HG03175 (cell line): ENCODE measurements around the gene FGF19.

ENCODE experiments used
- ATAC-seq: cut with Tn5 transposase; IDR thresholded peaks from one replicate; pipeline ENCODE4 v1.9.1; 2021; ENCODE audit warnings: mild to moderate bottlenecking, moderate library complexity; ENCODE audit not compliant: unreplicated experiment

The FGF19 gene

DNA sequence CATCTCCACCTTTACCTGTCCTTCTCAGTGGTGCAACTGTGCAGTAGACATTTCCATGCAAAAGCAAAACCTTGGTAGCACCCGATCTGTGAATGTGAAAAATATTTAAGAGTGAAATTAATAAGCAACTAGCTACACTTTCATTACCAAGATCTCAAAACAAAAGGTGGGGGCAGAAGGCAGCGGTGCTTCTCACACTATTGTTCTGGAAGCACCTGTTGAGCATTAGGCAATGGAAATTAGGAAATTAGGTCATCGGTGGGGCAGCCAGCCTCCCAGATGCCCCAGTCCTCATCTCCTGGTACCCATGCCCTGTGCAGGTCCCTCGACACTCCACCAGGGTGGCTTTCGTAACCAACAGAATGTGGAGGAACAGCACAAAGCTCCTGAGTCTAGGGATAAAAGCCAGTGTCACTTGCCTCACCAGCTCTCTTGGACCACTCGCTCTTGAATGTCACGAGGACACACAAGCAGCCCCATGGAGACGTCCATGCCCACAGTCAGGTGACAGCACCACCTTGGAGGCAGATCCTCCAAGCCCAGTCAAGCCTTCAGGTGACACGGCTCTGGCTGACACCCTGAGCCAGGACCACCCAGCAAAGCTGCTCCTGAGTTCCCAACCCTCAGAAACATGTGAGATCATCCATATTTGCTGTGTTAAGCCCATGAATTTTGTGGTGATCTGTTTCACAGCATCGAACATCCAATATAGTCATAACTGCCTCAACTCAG is 31.9 kb downstream of the FGF19 start:
- ATAC-seq: no peak

DNA sequence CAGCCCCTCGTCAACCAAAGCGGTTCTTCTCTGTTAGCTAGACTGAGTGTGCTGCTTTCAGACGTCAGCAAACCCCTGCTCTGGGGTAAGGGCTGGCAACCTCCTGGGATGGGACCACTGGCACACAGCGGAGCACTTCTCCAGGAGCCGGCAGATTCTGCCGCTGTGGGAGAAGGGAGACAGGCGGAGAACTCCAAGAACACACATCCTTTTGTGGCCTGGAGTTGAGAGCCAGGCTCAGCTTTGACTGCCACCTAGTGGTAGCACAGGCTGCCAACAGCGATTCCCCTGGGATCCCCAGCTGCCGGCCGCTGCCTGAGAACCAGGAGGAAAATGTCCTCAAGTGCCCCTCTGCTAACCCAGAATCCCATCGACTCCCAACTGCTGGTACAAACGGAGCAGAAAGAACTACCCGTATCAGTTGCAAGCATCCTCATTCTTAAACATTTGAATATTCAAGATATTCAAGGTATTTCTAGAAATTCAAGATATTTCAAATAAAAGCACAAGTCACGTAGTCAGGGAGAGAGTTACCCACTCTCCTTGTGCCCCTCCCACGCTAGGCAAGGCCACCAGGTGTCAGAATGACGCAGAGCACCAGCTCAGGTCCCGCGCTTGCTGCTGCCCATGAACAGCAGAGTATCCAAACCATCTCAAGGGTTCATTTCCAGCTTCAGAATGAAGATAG is 33.5 kb downstream of the FGF19 start:
- ATAC-seq: no peak

DNA sequence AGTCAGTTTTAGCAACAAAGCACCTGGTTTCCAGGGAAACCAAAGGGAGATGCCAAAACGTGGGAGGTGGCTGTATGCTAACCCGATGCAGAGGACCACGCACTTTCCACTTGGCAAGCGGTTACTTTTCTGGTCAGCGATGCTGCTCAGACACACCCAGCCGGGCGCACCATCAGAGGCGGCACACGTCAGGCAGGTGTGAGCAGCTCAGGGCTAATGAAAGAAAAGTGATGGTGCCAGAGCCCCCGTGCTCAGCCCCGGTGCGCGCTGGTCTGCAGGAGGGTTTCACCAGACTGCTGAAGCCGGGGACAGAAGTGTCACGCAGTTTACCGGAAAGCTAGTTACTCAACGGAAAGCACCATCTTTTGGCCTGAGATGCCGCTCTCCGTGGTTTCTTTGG is 34.3 kb downstream of the FGF19 start:
- no peak for ATAC-seq

DNA sequence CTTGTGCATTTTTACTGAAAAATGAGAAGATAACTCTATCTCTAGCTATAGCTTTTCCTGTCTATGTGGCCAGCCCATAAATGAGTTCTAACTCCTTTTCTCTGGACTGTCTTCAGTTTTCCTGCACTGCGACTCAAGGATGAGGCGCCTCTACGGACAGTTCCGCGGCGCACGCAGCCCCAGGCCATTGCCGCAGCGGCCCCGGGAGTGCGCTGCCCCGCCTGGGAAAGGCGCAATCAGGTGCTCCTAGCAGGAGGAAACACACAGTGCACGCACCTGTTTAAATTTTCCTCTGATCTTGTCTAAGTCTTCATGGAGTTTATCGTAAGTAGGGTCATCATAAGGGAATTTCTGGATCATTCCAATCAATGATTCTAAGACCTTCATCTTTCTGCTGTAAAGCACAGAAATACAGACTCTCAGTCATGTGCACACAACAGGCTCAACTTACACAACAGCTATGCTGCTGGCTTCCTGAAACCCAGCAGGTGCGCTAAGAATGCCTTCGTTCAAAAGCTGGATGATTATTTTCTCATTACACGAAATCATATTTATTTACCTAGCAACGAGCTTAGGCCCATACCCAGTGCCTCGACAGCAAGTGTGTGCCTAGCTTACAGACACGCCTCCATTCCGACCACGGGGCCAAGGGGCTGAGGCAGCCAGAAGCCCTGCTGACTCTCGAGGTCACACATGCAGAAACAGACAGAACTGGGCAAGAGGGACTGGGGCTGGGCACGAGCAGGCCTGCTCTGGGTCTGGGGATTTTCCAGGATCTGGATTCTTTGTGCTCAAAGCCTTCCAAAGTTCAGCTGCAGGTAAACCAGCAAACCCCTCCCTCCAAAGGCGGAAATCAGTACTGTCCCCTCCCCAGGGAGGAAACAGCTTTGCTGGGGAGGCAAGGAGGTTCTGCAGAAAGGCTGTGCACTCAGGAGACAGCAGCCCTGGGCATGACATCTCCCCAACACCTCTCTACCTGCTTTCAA is 35.9 kb downstream of the FGF19 start:
- no peak for ATAC-seq

DNA sequence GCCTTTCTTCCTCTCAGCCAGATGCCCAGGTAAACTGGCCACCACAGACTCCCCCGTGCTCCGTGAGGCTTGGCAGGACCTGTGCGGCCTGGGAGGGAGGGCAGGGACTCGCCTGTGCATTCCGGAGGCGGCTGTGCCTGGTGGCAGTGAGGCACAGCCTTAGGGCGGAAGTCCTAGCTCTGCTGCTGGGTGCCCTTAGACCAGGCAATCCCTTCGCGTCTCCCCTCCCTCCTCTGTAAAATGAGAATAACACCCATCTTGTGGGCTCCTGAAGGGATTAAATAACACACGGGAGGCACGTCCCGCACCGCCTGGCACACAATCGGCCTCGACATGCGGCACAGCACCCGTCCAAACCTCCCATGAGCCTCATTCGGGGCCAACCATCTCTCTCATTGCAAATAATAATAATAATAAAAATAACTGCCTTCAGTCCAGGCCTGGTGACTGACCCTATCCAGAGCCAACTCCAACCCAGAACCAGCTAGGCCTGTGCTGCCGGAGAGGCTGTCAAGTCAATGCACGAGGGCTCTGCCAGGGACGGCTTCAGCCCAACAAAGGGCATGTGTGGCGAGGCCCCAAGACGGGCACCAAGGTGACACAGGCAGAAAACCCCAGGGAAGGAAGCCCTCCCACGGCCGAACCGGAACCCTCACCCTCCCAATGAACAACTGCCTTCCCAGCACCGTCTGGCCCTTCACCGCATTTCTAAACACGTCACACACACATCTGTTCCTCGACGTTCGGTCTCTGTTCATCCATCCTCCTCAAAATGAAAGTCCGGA is 36.9 kb downstream of the FGF19 start:
- no peak for ATAC-seq

DNA sequence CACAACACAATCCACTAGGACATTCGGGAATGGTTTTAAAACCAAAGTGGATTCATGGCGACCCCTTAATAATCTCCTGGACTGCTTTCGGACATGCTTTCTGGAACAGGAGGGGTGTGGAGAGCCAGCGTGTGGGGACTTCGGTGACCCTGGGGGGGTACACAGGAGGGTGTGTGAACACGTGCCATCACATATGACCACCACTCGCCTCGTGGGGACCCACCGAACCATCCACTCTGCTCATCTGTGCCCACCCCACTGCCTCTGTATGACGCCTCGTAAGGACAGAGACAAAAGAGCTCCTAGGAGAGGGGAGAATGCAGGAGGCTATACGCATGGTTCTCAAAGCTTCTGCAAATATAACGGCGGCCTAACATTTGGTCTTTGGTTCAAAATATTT is 37.6 kb downstream of the FGF19 start:
- ATAC-seq: no peak

DNA sequence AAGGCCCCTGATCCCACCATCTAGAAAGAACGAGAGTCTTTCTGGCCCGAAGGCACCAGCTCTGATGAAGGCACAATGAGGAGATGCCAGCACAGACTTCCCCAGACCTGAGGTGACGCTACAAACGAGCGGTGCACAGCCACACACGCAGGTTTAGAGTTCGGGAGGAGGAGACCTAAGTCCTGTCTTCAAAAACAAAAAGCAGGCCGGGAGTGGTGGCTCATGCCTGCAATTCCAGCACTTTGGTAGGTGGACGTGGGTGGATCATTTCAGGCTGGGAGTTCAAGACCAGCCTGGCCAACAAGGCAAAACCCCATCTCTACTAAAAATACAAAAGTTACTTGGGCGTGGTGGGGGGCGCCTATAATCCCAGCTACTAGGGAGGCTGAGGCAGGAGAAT is 38.2 kb downstream of the FGF19 start:
- ATAC-seq: no peak

DNA sequence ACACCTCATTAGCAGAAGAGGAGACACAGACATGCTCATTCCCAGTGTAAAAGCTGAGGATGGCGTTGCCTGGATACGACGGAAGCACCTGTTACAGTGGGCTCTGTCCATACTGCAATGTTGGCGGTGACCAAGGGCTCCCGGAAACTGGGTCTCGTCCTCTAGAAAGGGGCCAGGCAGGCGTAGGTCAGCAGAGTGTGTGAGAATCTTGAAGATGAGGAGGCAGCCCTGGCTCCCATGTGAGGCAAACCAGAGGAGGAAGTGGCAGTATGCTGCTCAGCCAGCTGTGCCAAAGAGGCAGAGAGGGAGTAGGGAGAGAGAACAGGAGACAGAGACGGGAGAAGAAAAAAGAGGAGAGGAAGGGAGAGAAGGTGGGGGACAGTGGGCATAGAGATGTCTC is 38.9 kb downstream of the FGF19 start:
- ATAC-seq: no peak

DNA sequence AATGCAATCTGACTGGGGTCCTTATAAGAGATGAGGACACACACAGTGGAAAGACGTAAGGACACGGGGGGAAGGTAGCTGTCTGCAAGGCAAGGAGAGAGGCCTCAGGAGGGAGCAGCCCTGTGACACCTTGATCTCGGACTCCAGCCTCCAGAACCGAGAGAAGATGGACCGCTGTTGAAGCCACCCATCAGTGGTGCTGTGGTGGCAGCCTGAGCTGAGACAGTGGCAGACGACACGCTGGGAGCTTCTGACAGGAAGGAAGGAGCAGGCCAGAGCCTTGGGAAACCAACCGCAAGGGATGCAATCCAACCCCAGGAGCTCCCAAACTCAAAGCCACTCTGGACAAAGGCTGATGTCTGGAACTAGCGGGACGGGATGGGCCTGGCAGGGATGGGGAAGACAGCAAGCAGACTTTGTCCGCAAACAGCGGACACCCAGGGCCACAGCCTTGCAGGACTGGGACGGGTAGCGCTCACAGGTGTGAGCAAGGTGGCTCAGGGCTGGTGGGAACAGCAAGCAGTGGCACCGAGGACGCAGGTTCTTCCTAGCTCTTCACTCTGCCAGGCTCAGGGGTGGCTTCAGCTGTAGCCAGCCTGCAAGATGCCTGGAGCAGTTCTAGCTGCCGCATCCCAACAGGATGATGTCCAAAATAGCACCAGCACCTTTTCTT is 39.6 kb downstream of the FGF19 start:
- no peak for ATAC-seq

DNA sequence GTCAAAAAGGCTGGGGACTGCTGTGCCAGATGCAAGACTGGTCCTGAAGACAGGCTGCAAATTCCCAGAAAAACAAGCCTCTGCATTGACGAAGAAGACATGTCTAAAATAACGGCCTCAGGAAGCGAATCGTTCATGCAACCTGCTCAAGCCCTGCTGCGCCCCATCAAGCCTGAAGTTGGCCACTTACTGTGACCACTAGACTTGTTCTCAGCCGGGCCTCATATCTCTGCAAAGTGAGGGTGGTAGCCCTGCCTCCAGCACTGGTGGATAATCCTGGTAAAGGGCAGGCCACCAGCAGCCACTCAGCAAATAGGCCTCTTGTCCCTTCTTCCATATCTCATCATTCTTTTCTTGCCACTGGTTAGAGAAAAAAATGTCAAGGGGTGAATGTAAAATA is 40.5 kb downstream of the FGF19 start:
- no peak for ATAC-seq

DNA sequence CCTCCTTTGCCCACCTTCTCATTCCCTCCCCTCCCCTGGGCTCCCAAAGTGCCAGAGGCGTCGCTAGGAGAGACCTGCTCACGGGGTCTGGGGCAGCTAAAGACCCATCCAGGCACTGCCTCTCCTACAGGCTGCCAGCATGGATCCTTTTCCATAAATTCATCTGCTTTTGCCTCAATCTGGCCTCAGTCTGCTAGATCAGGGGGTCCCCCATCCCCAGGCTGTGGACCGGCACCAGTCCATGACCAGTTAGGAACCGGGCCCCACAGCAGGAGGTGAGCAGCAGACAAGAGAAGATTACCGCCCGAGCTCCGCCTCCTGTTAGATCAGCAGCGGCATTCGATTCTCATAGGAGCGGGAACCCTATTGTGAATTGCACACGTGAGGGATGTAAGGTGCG is 41.0 kb downstream of the FGF19 start:
- no peak for ATAC-seq

DNA sequence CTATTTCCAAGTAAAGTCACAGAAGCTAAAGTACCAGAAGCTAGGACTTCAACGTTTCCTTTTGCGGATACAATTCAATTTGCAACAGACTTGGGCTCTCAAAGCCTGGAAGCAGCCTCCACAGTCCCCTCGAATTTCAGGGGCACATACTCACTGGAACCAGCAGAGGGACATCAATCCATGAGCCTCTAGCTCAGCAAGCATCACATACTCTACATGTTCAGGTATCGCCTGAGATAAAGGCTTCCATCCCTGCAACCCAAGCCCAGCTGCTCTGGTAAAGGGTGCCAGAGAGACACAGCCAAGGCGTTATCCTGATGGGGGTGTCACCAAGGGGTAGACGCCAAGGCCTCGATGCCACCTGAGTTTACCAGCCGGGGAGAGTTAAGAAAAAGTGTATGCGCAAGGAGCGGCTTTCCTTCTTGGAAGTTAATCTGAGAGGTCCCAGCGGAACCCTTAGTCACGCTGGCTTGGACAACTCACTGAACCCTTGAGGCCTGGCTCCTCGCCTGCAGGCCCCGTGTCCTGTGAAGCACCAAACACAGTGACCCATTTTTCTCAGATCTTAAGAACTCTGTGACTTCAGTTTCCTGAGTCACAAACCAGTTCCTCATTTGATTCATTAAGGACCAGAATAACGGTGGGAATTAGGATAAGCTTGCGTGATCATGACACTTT is 41.7 kb downstream of the FGF19 start:
- no peak for ATAC-seq

DNA sequence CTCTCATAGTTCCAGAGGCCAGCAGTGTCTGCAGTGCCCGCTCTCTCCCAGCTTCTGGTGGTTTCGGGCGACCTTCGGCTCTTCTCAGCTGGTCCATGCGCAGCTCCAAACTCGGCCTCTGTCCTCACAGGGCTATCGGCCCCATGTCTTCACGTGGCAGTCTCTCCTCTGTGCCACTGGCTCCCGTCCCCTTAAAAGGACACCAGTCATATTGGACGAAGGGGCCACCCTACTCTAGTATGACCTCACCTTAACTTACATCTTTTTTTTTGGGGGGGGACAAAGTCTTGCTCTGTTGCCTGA is 42.5 kb downstream of the FGF19 start:
- ATAC-seq: no peak

DNA sequence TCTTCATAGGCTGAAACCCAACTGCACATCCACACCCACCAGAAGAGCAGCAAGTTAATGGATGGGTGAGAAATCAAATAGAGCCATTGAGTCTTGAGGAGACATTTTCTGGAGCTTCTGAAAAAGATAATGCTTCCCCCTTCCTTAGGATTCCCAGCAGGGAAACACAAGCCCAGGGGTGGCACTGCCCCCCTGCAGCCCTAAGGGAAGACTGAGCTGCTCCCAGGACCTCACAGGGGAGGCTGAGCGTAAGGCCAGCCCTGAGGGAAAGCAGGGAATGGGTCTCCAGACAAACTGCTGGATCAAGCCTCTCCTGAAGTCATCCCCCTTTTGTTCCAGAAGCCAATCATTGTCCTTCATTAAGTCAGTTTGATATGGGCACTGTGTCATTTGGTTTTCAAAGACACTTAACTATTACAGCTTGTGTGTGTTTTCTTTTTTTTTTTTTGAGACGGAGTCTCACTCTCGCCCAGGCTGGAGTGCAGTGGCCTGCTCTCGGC is 43.8 kb downstream of the FGF19 start:
- ATAC-seq: no peak

DNA sequence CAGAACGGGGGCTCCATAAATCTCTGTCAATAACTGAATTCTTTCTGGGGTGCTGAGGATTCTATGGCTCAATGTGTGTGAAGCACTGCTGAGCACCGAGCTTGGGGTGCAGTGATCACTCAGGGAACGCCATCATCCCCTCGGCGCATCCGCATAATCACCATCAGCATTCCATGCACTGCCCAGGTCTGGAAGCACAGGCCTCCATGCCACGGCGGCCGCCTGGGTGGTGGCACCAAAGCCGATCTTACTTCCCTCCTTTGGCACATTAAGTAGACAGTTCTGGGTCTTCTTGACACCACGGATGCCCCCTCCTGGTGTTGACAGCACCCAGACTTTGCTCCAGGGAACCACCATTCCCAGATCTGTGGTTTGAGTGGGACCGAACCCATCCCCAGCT is 44.2 kb downstream of the FGF19 start:
- ATAC-seq: no peak

DNA sequence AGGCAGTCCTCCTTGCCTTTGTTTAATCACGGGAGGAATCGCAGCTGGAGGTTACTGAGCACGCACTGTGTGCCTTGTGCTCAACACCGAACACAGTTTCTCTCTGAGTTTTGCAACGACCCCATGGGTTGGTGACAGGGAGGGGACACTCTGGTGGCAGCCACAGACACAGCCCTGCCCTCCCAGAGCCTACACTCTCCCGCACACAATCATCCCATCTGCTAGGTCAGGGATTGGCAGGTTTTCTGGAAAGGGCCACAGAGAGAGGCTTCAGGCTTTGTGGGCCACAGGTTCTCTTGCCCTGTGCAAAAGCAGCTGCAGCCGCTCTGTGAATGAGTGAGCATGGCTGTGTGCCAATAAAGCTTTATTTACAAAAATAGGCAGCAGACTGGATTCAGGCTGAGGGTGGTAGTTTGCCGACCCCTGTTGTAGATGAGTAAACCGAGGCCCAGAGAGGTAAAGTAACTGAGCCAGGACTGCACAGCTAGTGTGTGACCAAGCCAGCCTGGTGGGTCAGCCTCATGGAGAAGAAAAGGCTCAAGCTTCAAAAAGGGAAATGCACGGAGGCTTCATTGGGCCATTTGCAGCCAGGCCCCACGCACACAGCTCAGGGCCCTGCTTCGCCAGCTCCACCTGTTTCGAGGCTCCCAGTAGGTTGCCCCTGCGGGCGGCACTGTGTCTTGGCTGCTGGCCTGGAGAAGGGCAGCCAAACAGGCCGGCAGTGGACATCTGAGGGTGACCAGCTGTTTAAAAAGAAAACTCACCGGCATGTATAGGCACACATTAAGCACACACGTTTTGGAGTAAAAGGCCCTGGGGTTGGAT is 45.0 kb downstream of the FGF19 start:
- ATAC-seq: no peak

DNA sequence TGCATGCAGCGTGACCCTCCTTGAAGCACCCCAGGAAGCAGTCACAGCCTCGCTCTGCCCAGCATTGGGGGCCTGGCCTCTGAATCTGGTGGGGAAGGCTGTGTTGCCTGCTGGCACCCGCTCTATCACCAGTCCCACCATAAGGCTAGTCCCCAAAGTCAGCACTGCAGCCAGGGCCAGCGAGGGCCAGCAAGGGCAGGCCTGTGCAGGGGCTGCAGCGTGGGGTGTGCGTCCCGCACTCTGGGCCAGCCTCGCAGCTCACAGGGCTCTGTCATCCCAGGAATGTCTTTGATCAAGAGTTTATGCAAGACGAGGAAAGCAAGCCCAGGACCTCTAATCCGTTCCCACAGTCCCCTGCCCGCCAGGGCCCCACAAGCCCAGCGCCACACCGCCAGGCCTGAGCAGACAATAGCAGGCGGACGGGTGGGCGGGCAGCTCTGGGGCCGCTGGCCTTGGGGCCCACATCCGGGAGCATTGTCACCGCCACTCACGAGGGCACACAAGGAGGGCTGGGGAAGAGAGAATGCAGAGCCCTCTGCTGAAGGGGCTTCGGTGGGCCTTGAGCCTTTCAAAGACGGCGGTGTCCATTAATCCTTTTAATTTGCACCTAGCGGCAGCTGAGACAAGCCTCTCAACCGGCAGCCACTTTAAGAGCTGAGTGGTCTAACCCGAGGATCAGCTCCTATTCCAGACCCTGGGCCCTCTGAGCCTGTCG is 45.8 kb downstream of the FGF19 start:
- ATAC-seq: no peak

DNA sequence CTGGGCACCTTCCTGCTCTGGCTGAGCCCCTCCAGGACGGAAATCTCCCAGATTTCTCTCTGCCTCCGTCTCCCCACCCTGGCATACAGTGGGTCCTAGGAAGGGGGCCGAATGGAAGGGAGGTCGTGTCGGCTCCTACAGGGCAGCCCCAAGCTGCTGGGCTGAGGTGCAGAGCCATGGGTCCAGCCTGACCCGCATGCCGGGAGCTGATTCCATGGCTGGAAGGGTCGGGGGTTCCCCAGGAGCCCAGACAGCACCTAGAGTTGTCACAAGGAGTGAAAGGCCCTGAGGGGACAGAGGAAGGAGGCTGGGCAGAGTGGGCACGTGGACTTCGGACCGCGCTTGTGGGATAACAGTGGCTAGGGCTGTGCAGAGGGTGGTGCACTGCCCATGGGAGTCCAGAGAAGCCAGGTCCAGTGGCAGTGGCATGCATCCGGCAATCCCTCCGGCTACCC is 46.3 kb downstream of the FGF19 start:
- no peak for ATAC-seq
